HEK293T (cell line): ENCODE results near the gene TRMT13.

Source experiments
- CTCF ChIA-PET: fragments of 350-600 bp; formaldehyde crosslinking; extraction: SDS; loops from one replicate; lab custom pipeline; 2021; ENCODE audit warnings: antibody characterized with exemption, inconsistent platforms; lab: Yijun Ruan, JAX
- POLR2A ChIA-PET: fragments of 350-600 bp; formaldehyde crosslinking; extraction: SDS; loops from one replicate; lab custom pipeline; 2020; ENCODE audit warnings: antibody characterized with exemption, inconsistent platforms; lab: Yijun Ruan, JAX
- DNase-seq: peaks from one replicate; pipeline ENCODE4 v3.0.0; 2012; ENCODE audit warnings: mixed read lengths; ENCODE audit errors: extremely low spot score
- ARNT ChIP-seq: fragments of 450-650 bp; IDR thresholded peaks from 2 replicates; pipeline ENCODE4 v1.6.1; 2017; ENCODE audit warnings: mild to moderate bottlenecking
- BHLHE40 ChIP-seq: fragments of 450-650 bp; IDR thresholded peaks from 2 replicates; pipeline ENCODE4 v1.6.1; 2016; ENCODE audit warnings: mild to moderate bottlenecking, moderate library complexity, borderline replicate concordance
- CTBP1 ChIP-seq: fragments of 450-650 bp; IDR thresholded peaks from 2 replicates; pipeline ENCODE4 v1.6.1; 2016; ENCODE audit warnings: borderline replicate concordance
- ELF4 ChIP-seq: fragments of 450-650 bp; IDR thresholded peaks from 2 replicates; pipeline ENCODE4 v1.6.1; 2017; ENCODE audit warnings: antibody characterized with exemption
- FOXA1 ChIP-seq: fragments of 450-650 bp; IDR thresholded peaks from 2 replicates; pipeline ENCODE4 v1.6.1; 2016; ENCODE audit warnings: mild to moderate bottlenecking
- FOXK2 ChIP-seq: fragments of 450-650 bp; IDR thresholded peaks from 2 replicates; pipeline ENCODE4 v1.6.1; 2016; ENCODE audit warnings: mild to moderate bottlenecking
- FOXM1 ChIP-seq: fragments of 450-650 bp; IDR thresholded peaks from 2 replicates; pipeline ENCODE4 v1.6.1; 2017; ENCODE audit warnings: mild to moderate bottlenecking, borderline replicate concordance
- HDGF ChIP-seq: fragments of 450-650 bp; IDR thresholded peaks from 2 replicates; pipeline ENCODE4 v1.6.1; 2017; ENCODE audit warnings: antibody characterized with exemption, borderline replicate concordance
- L3MBTL2 ChIP-seq: fragments of 450-650 bp; conservative IDR thresholded peaks from 2 replicates; pipeline ENCODE4 v1.6.1; 2016; ENCODE audit warnings: mild to moderate bottlenecking
- LEF1 ChIP-seq: fragments of 450-650 bp; IDR thresholded peaks from 2 replicates; pipeline ENCODE4 v1.6.1; 2017; ENCODE audit warnings: mild to moderate bottlenecking, borderline replicate concordance
- NFRKB ChIP-seq: fragments of 450-650 bp; IDR thresholded peaks from 2 replicates; pipeline ENCODE4 v1.6.1; 2016; ENCODE audit warnings: mild to moderate bottlenecking, moderate library complexity
- PKNOX1 ChIP-seq: fragments of 450-650 bp; IDR thresholded peaks from 2 replicates; pipeline ENCODE4 v1.6.1; 2016
- SP1 ChIP-seq: fragments of 450-650 bp; IDR thresholded peaks from 2 replicates; pipeline ENCODE4 v1.6.1; 2017
- SUZ12 ChIP-seq: fragments of 450-650 bp; IDR thresholded peaks from 2 replicates; pipeline ENCODE4 v1.6.1; 2016; ENCODE audit warnings: mild to moderate bottlenecking
- TARDBP ChIP-seq: fragments of 450-650 bp; IDR thresholded peaks from 2 replicates; pipeline ENCODE4 v1.6.1; 2016
- ZNF384 ChIP-seq: fragments of 450-650 bp; IDR thresholded peaks from 2 replicates; pipeline ENCODE4 v1.6.1; 2016

TRMT13 gene

GRCh38 chr1:100177295-100178041 is 44.5 kb downstream of the TRMT13 start:
- CTCF ChIA-PET, result no interaction called here
- POLR2A ChIA-PET, result no interaction called here
- TF ChIP-seq ELF4 (no peak), PKNOX1 (no peak), FOXM1 (no peak), LEF1 (no peak), SUZ12 (no peak), SP1 (no peak), FOXK2 (no peak), ZNF384 (no peak)
- DNase-seq, result no peak

- CTCF ChIA-PET, result no interaction called here
- TF ChIP-seq FOXM1, result no peak
- TF ChIP-seq HDGF, result no peak
- no peak for TF ChIP-seq TARDBP
- no peak for TF ChIP-seq ELF4
- no peak for TF ChIP-seq SP1
- TF ChIP-seq SUZ12, result no peak
- TF ChIP-seq FOXA1, result no peak
- no peak for TF ChIP-seq BHLHE40
- TF ChIP-seq NFRKB, result no peak
- no peak for TF ChIP-seq CTBP1
- no peak for TF ChIP-seq ZNF384
- no peak for TF ChIP-seq FOXK2
- no peak for TF ChIP-seq LEF1
- no peak for TF ChIP-seq ARNT
- no peak for DNase-seq
- POLR2A ChIA-PET, result no interaction called here
Measured at GRCh38 chr1:100178091-100178490, 45.1 kb downstream of the TRMT13 start, which contains the start of gene LRRC39. Gene LRRC39, minus strand, starts transcription at chr1:100178256. Its CDS starts 9,740 bp downstream, at chr1:100168516.

GRCh38 chr1:100183370-100183769 is 50.4 kb downstream of the TRMT13 start:
- ChIA-PET POLR2A (no interaction called here), CTCF (no interaction called here)
- TF ChIP-seq ZNF384 (no peak), PKNOX1 (no peak), ELF4 (no peak), ARNT (no peak), HDGF (no peak), SP1 (no peak), TARDBP (no peak), FOXM1 (no peak), NFRKB (no peak), CTBP1 (no peak), SUZ12 (no peak), FOXK2 (no peak)
- DNase-seq, result no peak

- TF ChIP-seq PKNOX1, result no peak
- no peak for TF ChIP-seq NFRKB
- ChIA-PET POLR2A (no interaction called here), CTCF (no interaction called here)
- DNase-seq, result no peak
Measured at GRCh38 chr1:100184536-100184935, 51.6 kb downstream of the TRMT13 start.

DNA sequence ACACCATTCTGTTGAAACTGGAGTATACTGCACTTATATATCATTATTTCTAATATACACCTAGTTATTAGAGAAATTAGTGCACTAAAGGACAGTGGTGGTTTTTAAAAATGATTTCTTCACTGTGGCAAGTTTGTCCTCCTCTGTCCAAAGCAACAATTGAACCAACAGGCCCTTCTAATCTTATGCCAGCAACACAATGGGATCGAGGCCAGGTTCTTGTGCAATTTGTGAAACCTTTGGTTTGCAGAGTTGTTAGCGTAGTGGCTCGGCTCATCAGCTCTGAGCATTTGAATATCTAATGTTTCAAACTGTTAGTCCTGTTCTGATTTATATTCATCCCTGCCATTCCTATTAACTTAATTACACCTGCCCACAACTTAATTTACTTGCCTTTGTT is 54.9 kb downstream of the TRMT13 start:
- TF ChIP-seq BHLHE40, result no peak
- POLR2A ChIA-PET, result no interaction called here
- no peak for DNase-seq
- CTCF ChIA-PET, result interaction anchor here (0.7 kb wide), 1 partner anchor 33 kb away, joined by 5 read pairs; no protein-coding TSS in a partner anchor

DNA sequence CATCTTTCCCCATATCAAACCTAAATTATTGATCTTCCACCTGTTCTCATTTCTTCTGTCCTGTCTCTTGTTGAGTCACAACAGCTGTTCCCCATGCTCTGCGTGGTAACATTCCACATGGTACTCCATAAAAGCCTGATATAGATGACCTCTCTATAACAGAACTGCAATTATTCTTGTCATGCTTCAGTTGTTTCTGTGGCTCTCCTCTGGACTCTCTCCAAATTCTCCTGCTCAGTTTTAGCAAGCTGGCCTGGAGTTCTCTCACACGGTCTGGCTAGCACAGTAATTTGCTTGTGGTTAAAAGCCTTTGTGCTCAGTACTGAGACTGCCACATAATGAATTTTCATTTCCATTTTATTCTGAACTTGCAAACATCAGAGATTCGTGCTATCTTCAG is 55.7 kb downstream of the TRMT13 start:
- TF ChIP-seq HDGF (no peak), L3MBTL2 (no peak), SP1 (no peak), LEF1 (no peak), SUZ12 (no peak), ZNF384 (no peak), TARDBP (no peak), FOXK2 (no peak), ARNT (no peak), BHLHE40 (no peak), CTBP1 (no peak), FOXM1 (no peak), PKNOX1 (no peak), ELF4 (no peak), NFRKB (no peak), FOXA1 (no peak)
- DNase-seq, result no peak
- ChIA-PET CTCF (no interaction called here), POLR2A (no interaction called here)
